Measurements from ENCODE around the gene NAB1. TPM values are rescaled to one million over a fixed set of nuclear protein-coding genes. Genes with fewer than 3 reads are reported as not detected.

NAB1 gene
- total RNA-seq, 1 donor = 54.8 TPM

DNA sequence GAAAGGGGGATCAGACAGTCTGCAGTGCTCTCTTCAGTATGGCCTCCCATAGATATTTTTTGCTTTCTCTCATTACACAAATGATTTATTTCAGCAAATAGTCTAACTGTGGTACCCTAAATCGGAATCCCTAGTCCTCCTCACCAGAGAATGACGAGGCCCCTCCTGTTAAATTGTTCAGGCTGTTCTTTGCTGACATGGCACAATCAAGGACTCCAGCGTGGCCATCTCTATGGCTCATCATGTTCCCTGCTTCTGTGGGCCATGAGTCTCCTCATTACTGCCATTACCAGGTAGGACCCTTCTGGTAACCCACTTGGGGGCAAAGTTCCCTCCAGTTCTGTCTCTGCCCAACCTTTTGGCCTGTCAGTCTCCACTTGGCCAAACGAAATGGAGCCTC, 62.2 kb downstream of the NAB1 start:
- TF ChIP-seq, protein P1, sequence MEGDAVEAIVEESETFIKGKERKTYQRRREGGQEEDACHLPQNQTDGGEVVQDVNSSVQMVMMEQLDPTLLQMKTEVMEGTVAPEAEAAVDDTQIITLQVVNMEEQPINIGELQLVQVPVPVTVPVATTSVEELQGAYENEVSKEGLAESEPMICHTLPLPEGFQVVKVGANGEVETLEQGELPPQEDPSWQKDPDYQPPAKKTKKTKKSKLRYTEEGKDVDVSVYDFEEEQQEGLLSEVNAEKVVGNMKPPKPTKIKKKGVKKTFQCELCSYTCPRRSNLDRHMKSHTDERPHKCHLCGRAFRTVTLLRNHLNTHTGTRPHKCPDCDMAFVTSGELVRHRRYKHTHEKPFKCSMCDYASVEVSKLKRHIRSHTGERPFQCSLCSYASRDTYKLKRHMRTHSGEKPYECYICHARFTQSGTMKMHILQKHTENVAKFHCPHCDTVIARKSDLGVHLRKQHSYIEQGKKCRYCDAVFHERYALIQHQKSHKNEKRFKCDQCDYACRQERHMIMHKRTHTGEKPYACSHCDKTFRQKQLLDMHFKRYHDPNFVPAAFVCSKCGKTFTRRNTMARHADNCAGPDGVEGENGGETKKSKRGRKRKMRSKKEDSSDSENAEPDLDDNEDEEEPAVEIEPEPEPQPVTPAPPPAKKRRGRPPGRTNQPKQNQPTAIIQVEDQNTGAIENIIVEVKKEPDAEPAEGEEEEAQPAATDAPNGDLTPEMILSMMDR (IDR thresholded peaks at IDR 0.05; ENCODE audit: insufficient read depth, low read depth, low read length) = no peak
- DNase-seq (ENCODE audit: low read depth) = no peak
- H3K4me3 ChIP-seq (ENCODE audit: low read depth, low read length) = no peak overlapping the region

DNA sequence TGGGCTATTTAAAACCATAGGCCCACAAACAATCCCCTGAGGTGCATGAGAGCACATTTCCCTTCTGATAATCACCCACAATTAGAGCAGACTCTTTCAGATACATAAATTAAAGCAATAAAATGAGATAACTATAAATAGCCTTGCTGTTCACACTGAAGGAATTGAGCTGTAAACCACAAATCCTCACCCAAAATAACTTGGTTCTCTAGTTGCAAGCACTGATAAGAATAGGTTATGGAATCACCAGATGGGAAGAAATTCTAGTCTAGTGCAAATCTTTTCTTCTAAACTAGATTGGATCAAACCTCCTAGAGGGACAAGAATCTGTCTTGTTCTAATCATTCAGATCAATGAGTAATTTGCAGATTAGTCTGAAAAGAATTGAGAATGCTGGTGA, 64.6 kb downstream of the NAB1 start:
- TF ChIP-seq, protein P1 (IDR thresholded peaks at IDR 0.05; ENCODE audit: insufficient read depth, low read depth, low read length) = no peak
- DNase-seq (ENCODE audit: low read depth) = peak; percentile 60
- no peak overlapping the region for H3K4me3 ChIP-seq (ENCODE audit: low read depth, low read length)

DNA sequence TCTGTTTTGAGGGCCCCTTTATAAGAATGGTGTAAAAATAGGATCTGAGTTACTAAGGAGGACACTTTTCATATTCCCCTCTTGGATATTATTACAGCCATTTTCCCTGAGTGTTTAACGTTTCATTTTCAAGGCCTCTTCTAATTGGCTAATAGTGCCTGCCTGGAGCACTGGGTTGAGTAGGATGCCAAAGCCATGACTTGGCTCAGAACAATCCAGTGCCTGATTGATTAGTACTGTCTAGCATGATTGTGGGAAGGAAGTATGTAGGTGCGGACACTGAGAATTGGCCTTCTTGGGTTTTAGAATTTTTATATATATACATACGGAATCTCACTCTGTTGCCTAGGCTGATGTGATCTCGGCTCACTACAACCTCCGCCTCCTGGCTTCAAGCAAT, 66.1 kb downstream of the NAB1 start:
- DNase-seq (ENCODE audit: low read depth) = no peak

DNA sequence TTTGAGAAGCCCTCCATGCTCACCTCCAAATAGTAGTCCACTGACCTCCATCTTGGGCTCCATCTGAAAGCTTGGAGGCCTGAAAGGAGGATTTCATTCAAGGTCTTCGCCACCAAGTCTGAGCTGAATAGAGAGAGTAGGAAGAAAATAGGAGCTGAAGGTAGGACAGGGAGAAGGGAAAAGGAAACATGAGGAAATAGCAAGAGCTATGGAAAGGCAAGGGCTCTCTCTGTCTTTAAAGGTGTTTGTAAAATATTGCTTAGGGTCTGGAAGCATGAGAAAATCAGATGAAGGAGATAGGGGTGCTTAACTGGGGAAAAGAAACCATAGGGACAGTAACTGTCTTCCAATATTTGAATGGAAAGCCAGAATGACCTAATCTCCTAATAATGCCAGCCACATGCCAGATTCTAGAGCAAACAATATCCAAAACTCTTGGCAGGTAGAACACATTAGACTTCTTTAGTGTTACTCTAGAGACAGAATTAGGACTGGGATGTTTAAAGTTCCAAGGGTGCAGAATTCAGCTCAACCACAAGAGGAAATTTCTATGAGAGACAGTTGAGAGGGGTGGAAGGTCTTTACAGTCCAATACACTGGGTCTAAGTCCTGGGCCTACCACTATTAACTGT, 67.4 kb downstream of the NAB1 start:
- TF ChIP-seq, protein P1 (IDR thresholded peaks at IDR 0.05; ENCODE audit: insufficient read depth, low read depth, low read length) = no peak
- H3K4me3 ChIP-seq (ENCODE audit: low read depth, low read length) = no peak overlapping the region
- no peak for DNase-seq (ENCODE audit: low read depth)

More for the DNA sequence above, 66.1 kb downstream of the NAB1 start:
- no peak overlapping the region for H3K4me3 ChIP-seq (ENCODE audit: low read depth, low read length)
- TF ChIP-seq, protein P1 (IDR thresholded peaks at IDR 0.05; ENCODE audit: insufficient read depth, low read depth, low read length) = no peak

DNA sequence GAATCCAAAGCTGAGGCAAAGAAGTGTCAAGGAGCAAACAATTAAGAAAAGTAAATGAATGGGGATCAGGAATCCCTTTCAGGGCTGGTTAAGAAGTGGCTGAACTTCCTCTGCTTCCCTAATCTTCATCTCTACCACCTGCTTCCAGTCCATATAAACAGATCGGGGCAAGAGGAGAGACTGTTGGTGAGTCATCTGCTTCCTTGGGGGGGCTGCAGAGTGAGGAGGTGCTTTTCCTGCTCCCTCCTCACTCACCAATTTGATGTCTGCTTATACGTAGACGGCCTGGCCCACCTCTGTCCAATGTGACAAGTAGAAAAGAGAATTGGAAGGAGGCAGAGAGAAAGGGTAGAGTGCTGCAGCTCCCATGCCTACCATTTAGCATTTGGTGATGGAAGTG, 68.4 kb downstream of the NAB1 start:
- TF ChIP-seq, protein P1 (IDR thresholded peaks at IDR 0.05; ENCODE audit: insufficient read depth, low read depth, low read length) = no peak
- no peak for DNase-seq (ENCODE audit: low read depth)
- no peak overlapping the region for H3K4me3 ChIP-seq (ENCODE audit: low read depth, low read length)

DNA sequence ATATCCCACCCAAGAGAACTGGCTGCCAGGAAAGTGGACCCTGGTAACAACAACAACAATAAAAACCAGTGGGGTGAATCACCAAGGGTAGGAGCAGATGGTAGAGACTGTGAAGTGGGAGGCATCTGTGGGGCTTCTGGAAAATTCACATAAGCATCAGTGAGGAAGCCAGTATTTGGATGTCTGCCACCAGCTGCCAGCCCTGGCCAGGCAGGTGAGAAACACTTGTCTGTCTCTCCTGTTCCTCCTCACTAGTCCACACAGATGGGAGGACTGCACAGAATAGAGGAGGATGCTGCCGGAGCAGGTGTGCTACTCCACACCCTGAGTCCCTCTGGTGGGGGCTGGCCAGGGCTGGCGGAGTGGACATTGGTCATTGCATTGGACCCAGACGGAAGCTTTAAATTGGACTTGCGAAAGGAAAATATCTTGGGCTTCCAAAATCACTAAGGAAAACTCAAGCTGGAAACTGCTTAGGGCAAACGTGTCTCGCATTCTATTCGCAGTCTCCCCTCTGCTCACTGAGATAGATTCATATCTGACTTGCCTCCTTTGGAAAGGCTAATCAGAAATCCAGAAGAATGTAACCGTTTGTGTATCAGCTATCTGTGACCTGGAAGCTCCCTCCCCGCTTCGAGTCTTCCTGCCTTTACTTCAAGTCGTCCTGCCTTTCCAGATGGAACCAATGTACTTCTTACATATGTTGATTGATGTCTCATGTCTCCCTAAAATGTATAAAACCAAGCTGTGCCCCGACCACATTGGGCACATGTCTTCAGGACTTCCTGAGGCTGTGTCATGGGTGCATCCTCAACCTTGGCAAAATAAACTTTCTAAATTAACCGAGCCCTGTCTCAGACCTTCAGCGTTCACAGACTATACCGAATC, 69.1 kb downstream of the NAB1 start:
- H3K4me3 ChIP-seq (ENCODE audit: low read depth, low read length) = no peak overlapping the region
- TF ChIP-seq, protein P1 (IDR thresholded peaks at IDR 0.05; ENCODE audit: insufficient read depth, low read depth, low read length) = no peak
- no peak for DNase-seq (ENCODE audit: low read depth)

Data from fibroblast of villous mesenchyme (primary cell).